ENCODE measurements around the gene SHE.

Gene SHE

DNA sequence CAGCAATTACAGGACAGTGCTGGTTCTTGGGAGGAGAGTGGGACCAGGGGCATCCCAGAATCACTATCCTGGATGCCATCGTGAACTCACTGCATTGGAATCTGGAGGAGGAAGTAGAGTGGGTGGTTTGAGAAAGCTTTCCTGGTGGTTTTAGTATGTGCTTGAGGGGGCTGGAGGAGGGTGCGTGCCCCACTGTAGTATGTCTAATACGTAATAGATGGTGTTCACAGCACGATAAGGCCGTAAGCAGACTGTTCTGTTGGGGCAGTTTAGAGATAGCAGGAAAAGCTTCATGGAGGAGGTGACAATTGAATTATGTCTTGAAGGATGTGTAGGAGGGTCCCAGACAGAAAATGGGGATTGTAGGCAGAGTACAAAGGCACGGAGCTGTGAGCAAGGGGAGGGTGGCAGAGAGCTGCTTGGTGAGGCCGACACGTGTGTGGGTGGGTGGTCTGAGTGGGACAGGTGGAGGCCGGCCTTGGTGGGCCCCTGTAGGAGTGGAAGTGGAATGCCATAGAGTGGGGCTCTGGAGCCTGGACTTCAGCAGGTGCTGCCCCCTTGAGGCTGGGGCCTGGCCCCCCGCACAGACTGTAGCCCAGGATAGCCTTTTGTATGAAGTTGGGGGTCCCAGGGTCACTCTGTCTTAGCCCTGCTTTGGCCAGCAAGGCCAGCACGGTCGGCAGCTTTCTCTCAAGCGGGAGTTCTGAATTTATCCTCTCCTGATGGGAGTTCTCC, 60.0 kb downstream of the SHE start:
- no peak overlapping the region for H3K4me3 ChIP-seq (ENCODE audit: low read length)
- H3K4me1 ChIP-seq (ENCODE audit: low read length), result peaks cover 38% of the 10 kb centered on the region
- no peak for DNase-seq
- no peak overlapping the region for H3K27ac ChIP-seq (ENCODE audit: low read length)
- H3K9ac ChIP-seq (ENCODE audit: low read length), result no peak overlapping the region
- no peak overlapping the region for H3K4me2 ChIP-seq (ENCODE audit: low read depth, low read length)
- H3K27me3 ChIP-seq (replicated peaks; ENCODE audit: insufficient read depth, low read length), result no peaks in the 10 kb centered on the region
- no peak for TF ChIP-seq EZH2 (optimal IDR thresholded peaks at IDR 0.05; ENCODE audit: low read depth, low read length)
- no peak for TF ChIP-seq EZH2phosphoT487 (IDR thresholded peaks at IDR 0.05; ENCODE audit: low read length)
- TF ChIP-seq, protein P1, sequence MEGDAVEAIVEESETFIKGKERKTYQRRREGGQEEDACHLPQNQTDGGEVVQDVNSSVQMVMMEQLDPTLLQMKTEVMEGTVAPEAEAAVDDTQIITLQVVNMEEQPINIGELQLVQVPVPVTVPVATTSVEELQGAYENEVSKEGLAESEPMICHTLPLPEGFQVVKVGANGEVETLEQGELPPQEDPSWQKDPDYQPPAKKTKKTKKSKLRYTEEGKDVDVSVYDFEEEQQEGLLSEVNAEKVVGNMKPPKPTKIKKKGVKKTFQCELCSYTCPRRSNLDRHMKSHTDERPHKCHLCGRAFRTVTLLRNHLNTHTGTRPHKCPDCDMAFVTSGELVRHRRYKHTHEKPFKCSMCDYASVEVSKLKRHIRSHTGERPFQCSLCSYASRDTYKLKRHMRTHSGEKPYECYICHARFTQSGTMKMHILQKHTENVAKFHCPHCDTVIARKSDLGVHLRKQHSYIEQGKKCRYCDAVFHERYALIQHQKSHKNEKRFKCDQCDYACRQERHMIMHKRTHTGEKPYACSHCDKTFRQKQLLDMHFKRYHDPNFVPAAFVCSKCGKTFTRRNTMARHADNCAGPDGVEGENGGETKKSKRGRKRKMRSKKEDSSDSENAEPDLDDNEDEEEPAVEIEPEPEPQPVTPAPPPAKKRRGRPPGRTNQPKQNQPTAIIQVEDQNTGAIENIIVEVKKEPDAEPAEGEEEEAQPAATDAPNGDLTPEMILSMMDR (IDR thresholded peaks at IDR 0.05; ENCODE audit: low read length), result peak; percentile 51
- no peaks in the 10 kb centered on the region for H3K9me2 ChIP-seq (replicated peaks; ENCODE audit: insufficient read depth, low read length)
- no peaks in the 10 kb centered on the region for H3K9me3 ChIP-seq (replicated peaks; ENCODE audit: insufficient read depth, low read length)
- H3F3A ChIP-seq (ENCODE audit: insufficient read depth, low read length), result peaks cover 50% of the 10 kb centered on the region
- peaks cover 69% of the 10 kb centered on the region for H3K79me2 ChIP-seq (ENCODE audit: low read length)
- H4K20me1 ChIP-seq (ENCODE audit: insufficient read depth, low read length), result 0 out of 2 replicates have a peak, but pooled peaks cover 4% of the 10 kb centered on the region
- peaks cover 34% of the 10 kb centered on the region for H3K36me3 ChIP-seq (replicated peaks; ENCODE audit: insufficient read depth, low read length)
- no peak overlapping the region for H2AFZ ChIP-seq (ENCODE audit: low read length)

DNA sequence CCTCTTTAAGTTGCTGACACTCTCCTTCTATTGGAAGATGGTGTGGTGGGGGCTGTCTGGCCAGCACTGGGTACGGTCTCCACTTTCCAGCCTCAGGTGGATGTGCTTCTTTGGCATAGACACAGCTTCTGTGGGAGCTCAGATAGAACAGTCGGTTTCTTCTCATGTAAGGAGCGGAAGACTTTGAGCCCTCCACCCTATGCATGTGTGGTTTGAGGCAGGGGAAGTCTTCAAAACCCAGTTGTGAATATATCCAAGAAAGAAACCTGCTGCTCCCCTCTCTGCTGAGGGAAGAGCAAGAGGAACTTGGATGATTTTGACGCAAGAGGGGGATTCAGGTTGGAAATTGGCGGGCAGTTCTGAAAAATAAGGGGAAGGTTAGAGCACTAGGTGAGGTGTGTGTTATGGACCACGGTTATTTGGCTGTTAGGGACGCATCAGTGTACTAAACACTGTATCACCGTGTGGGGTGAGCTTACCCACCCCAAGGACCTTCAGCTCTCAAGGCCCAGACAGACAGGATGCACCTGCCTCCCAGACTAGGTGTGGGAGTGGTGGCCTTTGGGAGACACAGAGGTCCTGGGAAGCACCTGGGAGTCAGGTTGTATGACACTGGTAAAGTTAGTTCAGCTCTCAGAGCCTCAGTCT, 60.8 kb downstream of the SHE start:
- H3K4me2 ChIP-seq (ENCODE audit: low read depth, low read length), result no peak overlapping the region
- no peak overlapping the region for H3K27ac ChIP-seq (ENCODE audit: low read length)
- H3K4me3 ChIP-seq (ENCODE audit: low read length), result no peak overlapping the region
- no peaks in the 10 kb centered on the region for H3K9me2 ChIP-seq (replicated peaks; ENCODE audit: insufficient read depth, low read length)
- H3K27me3 ChIP-seq (replicated peaks; ENCODE audit: insufficient read depth, low read length), result no peaks in the 10 kb centered on the region
- peaks cover 38% of the 10 kb centered on the region for H3K4me1 ChIP-seq (ENCODE audit: low read length)
- H3K36me3 ChIP-seq (replicated peaks; ENCODE audit: insufficient read depth, low read length), result peaks cover 33% of the 10 kb centered on the region
- H3F3A ChIP-seq (ENCODE audit: insufficient read depth, low read length), result peaks cover 50% of the 10 kb centered on the region
- peaks cover 69% of the 10 kb centered on the region for H3K79me2 ChIP-seq (ENCODE audit: low read length)
- H2AFZ ChIP-seq (ENCODE audit: low read length), result no peak overlapping the region
- no peak overlapping the region for H3K9ac ChIP-seq (ENCODE audit: low read length)
- H3K9me3 ChIP-seq (replicated peaks; ENCODE audit: insufficient read depth, low read length), result no peaks in the 10 kb centered on the region
- 0 out of 2 replicates have a peak, but pooled peaks cover 4% of the 10 kb centered on the region for H4K20me1 ChIP-seq (ENCODE audit: insufficient read depth, low read length)
- no peak for TF ChIP-seq EZH2phosphoT487 (IDR thresholded peaks at IDR 0.05; ENCODE audit: low read length)
- no peak for TF ChIP-seq EZH2 (optimal IDR thresholded peaks at IDR 0.05; ENCODE audit: low read depth, low read length)
- TF ChIP-seq, protein P1 (IDR thresholded peaks at IDR 0.05; ENCODE audit: low read length), result no peak
- no peak for DNase-seq

DNA sequence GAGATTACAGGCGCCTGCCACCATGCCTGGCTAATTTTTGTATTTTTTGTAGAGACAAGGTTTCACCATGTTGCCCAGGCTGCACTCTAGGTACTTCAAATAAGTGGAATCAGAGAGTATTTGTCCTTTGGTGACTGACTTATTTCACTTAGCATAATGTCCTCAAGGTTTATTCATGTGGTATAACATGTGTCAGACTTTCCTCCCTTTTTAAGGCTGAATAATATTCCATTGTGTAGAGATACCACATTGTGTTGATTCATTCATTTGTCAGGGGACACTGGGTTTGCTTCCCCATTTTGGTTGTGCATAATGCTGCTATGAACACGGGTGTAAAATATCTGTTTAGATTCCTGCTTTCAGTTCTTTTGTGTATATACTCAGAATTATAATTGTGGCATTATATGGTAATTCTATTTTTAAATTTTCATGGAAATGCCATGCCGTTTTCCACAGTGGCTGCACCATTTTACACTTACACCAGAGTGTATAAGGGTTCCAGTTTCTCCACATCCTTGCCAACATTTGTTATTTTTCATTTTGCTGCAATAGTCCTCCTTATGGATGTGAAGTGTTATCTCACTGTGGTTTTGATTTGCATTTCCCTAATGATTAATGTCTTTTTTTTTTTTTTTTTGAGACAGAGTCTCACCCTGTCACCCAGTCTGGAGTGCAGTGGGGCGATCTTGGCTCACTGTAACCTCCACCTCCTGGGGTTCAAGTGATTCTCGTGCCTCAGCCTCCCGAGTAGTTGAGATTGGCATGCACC, 62.0 kb downstream of the SHE start:
- Histone ChIP-seq H3K4me2 (ENCODE audit: low read depth, low read length) (peak overlapping the region; percentile 31; the same call in 1 of the 2 replicates), H3K4me3 (ENCODE audit: low read length) (no peak overlapping the region), H3K9ac (ENCODE audit: low read length) (no peak overlapping the region), H3K36me3 (replicated peaks; ENCODE audit: insufficient read depth, low read length) (peaks cover 34% of the 10 kb centered on the region), H3K79me2 (ENCODE audit: low read length) (peaks cover 70% of the 10 kb centered on the region), H3K27me3 (replicated peaks; ENCODE audit: insufficient read depth, low read length) (no peaks in the 10 kb centered on the region), H3F3A (ENCODE audit: insufficient read depth, low read length) (peaks cover 46% of the 10 kb centered on the region), H3K9me2 (replicated peaks; ENCODE audit: insufficient read depth, low read length) (no peaks in the 10 kb centered on the region), H2AFZ (ENCODE audit: low read length) (no peak overlapping the region), H4K20me1 (ENCODE audit: insufficient read depth, low read length) (0 out of 2 replicates have a peak, but pooled peaks cover 4% of the 10 kb centered on the region), H3K9me3 (replicated peaks; ENCODE audit: insufficient read depth, low read length) (no peaks in the 10 kb centered on the region), H3K4me1 (ENCODE audit: low read length) (peaks cover 38% of the 10 kb centered on the region), H3K27ac (ENCODE audit: low read length) (peak overlapping the region; percentile 54; the same call in 1 of the 2 replicates)
- no peak for DNase-seq
- TF ChIP-seq, protein P1 (IDR thresholded peaks at IDR 0.05; ENCODE audit: low read length), result no peak
- TF ChIP-seq EZH2 (optimal IDR thresholded peaks at IDR 0.05; ENCODE audit: low read depth, low read length) (no peak), EZH2phosphoT487 (IDR thresholded peaks at IDR 0.05; ENCODE audit: low read length) (no peak)
